HEK293T (cell line): Measurements from ENCODE around the gene ZNF200.

Experiments
- ARNT ChIP-seq: fragments of 450-650 bp; IDR thresholded peaks from 2 replicates; pipeline ENCODE4 v1.6.1; 2017; ENCODE audit warnings: mild to moderate bottlenecking
- ELF4 ChIP-seq: fragments of 450-650 bp; IDR thresholded peaks from 2 replicates; pipeline ENCODE4 v1.6.1; 2017; ENCODE audit warnings: antibody characterized with exemption
- FOXA1 ChIP-seq: fragments of 450-650 bp; IDR thresholded peaks from 2 replicates; pipeline ENCODE4 v1.6.1; 2016; ENCODE audit warnings: mild to moderate bottlenecking
- L3MBTL2 ChIP-seq: fragments of 450-650 bp; conservative IDR thresholded peaks from 2 replicates; pipeline ENCODE4 v1.6.1; 2016; ENCODE audit warnings: mild to moderate bottlenecking
- LEF1 ChIP-seq: fragments of 450-650 bp; IDR thresholded peaks from 2 replicates; pipeline ENCODE4 v1.6.1; 2017; ENCODE audit warnings: mild to moderate bottlenecking, borderline replicate concordance
- SP1 ChIP-seq: fragments of 450-650 bp; IDR thresholded peaks from 2 replicates; pipeline ENCODE4 v1.6.1; 2017
- SUZ12 ChIP-seq: fragments of 450-650 bp; IDR thresholded peaks from 2 replicates; pipeline ENCODE4 v1.6.1; 2016; ENCODE audit warnings: mild to moderate bottlenecking

GRCh38 chr16:3190949-3191353 lies 44.0 kb downstream of the ZNF200 start:
- TF ChIP-seq FOXA1 = no peak
- TF ChIP-seq L3MBTL2 = no peak
- no peak for TF ChIP-seq ELF4
- TF ChIP-seq SP1 = no peak
- no peak for TF ChIP-seq SUZ12
- TF ChIP-seq LEF1 = no peak
- TF ChIP-seq ARNT = no peak
